Activated CD8-positive, alpha-beta memory T cell treated with anti-CD3 and anti-CD28 coated beads for 24 hours (primary cell): Measurements from ENCODE around the gene RIOK3.
"Not testable (repeated sequence)": the region's sequence is repeated elsewhere in the genome, so short reads cannot be mapped to it uniquely, and the experiment has no call there.

Experiments used
- DNase-seq: peaks from one replicate; pipeline ENCODE4 v3.0.0-alpha.2; 2020

The RIOK3 gene, protein sequence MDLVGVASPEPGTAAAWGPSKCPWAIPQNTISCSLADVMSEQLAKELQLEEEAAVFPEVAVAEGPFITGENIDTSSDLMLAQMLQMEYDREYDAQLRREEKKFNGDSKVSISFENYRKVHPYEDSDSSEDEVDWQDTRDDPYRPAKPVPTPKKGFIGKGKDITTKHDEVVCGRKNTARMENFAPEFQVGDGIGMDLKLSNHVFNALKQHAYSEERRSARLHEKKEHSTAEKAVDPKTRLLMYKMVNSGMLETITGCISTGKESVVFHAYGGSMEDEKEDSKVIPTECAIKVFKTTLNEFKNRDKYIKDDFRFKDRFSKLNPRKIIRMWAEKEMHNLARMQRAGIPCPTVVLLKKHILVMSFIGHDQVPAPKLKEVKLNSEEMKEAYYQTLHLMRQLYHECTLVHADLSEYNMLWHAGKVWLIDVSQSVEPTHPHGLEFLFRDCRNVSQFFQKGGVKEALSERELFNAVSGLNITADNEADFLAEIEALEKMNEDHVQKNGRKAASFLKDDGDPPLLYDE

DNA sequence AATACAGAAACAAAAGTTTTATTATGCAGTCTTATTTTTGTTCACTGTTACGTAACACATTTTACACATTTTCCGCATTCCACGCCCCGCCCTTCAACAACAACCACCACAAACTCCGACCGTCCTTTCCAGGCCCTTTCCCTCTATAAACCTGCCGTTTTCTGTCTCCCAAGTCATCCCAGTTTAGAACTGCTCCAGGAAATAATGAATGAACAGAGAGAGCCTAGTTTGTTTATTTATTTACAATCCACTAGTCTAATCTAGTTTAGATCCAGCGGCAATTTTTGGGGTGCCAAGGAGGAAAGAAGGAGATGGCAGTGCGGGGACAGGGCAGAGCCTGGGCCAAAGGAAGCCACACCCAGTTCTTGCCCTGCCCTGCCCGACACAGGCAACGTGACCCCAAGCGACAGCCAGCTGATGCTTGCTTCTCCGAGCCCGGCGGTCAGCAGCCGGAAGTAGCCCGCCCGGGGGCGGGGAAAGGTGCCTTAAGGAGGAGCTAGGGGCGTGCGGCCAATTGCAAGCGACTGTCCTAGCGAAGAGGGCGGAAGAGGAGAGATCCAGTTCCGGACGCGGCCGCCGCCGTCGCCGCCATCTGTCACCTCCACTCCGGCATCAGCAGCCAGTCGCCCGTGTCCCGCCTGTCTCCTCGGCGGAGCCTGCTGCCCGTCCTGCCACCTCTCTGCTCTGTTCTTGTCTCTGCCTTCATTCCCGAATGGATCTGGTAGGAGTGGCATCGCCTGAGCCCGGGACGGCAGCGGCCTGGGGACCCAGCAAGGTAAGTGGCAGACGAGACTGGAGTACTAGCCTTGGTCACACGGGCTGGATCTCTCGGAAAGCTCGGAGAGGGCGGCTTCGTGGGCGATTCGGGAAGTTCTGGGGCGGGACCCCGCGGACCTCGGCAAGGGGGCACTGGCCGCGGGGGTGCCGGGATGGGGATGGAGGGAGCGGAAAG is at the start of gene RIOK3:
TSS of gene RIOK3 (plus strand) at position 560 of the 952 bp plus-strand sequence. CDS start at position 713, 153 bp downstream.
- peak; percentile 96 for DNase-seq

DNA sequence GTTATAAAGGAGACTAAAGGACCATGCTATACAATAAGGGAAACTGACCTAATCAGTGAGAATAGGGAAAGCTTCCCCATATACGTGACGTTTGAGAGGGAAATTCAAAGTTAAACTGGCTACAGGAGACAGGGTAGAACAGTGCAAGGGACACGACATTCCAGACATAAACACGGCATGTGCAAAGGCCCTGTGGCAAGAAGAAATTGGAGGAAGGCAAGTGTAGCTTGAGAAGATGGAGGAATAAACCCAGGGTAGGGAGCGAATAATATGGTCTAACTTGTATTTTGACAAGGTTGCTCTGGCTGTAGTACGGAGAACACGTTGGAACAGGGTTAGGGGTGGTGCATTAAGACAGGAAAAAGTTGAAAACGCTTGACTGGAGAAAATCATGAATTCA is 49.8 kb upstream of the RIOK3 start:
- no peak for DNase-seq

DNA sequence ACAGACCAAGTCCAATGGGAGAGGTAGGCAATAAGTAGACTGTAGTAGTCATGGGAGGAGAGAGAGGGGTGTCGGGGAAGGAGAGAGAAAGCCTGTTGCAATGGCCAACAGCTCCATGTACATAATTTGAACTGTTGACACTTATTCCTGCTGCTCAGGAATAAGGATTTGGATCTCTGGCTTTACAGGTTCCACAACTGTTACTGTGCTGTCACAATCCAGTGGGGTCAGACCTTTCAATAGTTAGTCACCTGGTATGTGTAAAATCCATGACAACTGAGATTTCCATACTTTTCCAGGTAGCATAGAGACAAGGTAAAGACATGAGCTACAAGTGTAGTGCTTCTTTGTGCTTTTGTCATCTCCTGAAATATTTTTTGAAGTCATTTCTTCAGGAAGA is 47.5 kb upstream of the RIOK3 start:
- no peak for DNase-seq

DNA sequence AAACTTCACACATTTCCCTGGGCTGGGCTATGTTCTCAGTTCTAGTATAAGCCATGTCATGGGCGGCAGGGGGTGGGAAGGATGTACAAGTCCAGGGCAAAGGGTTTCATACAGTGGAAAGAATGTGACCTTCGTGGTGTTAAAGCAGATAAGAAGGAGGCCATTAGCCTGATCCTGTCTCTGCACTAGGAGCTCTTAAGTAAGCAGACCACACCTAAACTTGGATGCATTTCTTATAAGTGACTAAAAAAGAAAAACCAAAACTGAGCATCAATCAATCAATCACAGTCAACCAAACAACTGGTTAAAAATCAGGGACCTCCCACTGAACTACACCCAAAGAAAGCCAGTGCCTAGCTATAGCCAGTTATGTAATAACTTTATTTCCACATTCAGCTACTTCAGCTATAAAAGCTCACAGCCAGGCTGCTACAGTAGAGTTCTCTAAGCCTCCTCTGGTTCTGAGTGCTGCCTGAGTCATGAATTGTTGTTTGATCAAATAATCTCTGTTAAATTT is 46.8 kb upstream of the RIOK3 start:
- DNase-seq = no peak

DNA sequence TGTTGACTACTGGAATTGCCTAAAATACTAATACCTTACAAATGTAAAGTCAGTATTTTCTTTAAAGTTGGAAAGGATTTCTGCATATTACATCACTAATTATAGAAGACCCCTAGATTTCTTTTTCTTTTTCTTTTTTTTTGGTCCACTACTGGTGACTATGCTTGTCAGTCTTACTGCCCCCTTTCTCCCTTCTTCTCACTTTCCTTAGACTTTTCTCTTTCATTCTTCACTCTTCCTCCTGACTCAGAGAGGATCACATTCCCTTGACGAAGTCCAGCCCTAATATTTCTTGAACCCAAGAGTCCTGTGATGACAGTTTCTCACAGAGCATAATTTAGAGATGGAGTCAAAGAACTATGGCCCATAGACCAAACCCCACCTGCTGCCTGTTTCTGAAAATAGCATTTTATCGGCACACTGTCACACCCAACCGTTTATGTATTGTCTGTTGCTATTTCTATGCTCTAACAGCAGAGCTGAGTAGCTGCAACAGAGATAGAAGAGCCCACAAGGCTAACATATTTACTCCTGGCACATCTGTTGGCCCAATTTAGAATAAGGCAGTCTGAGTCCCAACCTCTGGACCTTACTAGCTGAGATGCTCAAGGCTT is 40.6 kb upstream of the RIOK3 start:
- DNase-seq = no peak

DNA sequence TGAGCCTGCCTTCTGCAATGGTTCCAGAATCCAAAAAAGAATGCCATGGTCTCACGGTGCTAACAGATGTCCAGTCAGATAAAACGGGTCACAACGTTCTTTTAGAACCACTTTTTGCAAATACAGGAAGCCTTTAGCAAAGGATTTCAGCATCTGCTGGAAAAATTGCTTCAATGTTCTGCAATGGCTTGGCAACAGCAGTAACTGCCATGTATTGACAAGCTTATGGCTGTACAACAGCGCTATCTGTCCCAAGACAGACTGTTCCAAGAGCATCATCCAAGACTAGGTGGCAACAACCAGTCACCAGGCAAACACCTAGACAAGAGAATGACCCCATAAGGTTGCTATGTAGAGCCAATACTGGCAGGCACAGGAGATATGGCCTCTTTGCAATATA is 37.6 kb upstream of the RIOK3 start:
- DNase-seq = no peak

DNA sequence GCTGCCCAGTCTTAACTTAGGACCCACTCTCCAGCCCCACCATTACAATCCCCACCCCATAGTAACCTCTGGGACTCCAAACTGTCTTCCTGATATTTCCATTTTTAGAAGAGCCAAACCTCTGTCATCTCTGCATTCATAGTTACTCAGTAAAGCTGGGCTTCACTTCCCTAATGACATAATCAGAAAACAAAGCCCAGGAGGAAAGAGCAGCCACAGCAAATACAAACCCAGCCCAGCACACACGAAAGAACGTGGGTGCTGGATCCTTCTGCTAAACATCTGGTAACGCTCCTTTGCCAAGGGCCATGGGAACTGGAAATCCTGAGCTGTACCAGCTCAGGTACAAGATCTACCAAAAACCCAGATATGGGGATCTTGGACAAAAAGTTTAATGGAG is 36.8 kb upstream of the RIOK3 start:
- no peak for DNase-seq

DNA sequence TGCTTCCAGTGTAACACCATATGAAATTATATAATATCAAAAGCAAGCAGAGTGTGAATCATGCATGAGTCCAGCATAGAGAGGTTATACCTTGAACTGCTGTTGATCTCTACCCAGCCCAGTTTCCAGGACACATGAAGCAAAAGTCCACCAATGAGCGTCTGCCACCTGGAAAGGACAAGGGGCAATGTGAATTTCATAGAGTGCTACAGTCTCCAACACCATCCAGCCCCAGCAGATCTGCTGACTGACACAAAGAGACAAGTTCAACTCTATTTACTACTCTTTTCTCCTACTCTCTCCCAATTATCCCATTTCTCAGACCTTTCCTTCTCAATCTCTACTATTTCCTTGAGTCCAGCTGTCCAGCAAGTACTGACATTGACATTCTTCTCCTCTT is 31.8 kb upstream of the RIOK3 start:
- no peak for DNase-seq

DNA sequence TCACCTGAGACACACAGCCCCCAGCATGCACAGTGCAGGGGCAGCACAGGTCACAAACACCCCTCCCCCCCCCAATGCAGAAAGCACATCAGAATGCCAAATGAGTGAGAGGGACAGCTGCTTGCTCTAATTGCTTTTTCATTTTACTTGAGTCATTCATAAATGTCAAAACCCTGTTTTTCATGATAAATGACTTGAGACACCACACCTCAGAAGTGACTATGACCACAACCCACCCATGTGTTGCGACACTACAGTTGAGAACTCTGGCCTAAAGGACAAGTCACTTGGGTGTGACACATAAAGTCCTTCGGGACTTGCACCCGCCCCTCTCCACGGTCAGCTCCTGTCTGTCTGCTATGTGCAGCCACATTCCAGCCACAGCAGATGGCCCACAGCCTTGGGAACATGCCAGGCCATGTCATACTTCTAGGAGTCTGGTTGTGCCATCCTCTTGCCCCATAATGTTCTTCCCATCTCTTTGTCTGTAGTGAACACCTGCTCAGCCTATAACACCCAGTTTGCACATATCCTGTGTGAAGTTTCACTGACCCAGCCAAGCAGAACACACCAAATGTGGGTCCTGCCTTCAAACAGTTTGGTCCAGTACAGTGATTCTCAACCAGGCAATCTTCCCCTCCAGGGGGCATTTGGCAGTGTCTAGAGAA is 30.2 kb upstream of the RIOK3 start:
- DNase-seq = no peak

DNA sequence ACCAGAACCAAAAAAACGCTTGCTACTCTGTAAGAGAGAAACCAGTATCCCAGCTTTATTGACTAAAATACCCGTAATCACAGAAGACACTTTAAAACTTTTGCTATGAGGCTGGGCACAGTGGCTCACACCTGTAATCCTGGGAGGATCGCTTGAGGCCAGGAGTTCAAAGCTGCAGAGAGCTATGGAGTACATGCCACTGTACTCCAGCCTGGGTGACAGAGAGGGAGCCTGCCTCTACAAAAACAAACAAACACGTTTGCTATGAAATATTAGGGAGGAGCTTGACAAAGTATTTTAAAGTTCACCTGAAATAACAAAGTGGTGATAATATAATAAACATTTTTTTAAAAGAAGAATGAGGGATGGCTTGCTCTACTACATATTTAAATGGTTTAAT is 28.5 kb upstream of the RIOK3 start:
- no peak for DNase-seq

DNA sequence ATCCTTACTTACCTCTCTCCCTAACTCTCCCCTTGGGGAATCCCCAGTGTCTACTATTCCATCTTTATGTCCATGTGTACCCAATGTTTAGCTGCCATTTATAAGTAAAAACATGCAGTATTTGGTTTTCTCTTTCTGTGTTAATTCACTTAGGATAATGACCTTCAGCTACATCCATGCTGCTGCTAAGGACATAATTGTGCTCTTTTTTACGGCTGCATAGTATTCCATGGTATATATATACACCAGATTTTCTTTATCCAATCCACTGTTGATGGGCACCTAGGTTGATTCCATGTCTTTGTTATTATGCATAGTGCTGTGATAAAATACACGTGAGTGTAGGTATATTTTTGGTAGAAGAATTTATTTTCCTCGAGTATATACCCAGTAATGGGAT is 24.3 kb upstream of the RIOK3 start:
- DNase-seq = no peak

DNA sequence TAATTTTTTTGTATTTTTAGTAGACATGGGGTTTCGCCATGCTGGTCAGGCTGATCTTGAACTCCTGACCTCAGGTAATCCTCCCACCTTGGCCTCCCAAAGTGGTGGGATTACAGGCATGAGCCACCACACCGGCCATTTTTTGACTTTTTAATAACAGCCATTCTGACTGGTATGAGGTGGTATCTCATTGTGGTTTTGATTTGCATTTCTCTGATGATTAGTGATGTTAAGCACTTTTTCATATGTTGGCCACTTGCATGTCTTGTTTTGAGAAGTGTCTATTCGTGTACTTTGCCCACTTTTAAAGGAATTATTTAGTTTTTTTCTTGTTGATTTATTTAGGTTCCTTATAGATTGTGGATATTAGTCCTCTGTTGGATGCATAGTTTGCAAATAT is 23.5 kb upstream of the RIOK3 start:
- DNase-seq = not testable (repeated sequence)

DNA sequence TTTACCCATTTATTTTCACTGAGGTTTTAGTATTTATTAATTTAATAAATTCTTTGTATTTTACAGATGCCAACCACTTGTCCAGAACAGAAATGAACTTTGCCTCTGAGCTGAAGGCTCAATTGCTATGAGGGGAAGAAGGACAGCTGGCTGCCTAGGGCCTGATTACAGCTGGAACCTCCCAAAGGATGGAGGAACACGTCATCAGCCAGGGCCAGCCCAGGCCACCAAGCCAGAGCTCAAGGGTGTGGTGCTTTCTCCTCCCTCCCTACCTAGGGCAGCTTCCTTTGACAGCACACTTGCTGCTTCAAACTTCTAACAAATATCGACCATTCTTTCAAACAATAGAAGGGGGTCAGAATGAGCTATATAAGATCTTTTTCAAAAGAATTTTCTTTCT is 19.7 kb upstream of the RIOK3 start:
- no peak for DNase-seq

DNA sequence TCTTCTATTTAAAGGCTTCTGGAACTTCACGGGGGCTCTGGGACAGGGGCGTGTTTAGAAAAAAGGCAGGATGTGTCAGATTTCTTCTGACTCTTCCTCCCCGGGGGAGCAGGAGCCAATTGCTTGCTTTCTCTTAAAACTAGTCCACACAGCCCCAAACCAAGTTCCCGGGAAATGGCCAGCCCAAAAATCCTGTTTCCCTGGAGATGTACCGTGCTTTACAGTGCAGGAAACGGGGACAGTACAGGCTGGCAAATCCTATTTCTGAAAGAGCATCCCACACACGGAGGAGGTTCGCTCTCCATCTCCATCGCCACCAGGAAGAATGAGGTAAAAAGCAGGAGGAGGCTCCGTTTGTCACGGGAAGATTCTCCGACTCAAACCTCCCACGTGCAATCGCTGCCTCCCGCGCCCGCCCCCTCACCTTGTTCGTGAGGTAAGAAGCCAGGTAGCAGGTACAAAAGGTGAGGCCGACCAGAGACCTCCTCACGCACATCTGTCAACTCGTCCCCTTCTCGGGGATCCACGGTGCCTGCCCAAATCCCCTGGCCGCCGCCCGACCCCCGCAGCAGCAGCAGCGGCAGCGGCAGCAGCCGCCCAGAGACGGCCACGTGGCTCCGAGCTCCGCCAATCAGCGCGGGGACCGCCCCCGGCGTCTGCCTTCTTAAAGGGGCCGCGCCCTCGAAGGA is 15.6 kb upstream of the RIOK3 start:
- peak; percentile 89 for DNase-seq

DNA sequence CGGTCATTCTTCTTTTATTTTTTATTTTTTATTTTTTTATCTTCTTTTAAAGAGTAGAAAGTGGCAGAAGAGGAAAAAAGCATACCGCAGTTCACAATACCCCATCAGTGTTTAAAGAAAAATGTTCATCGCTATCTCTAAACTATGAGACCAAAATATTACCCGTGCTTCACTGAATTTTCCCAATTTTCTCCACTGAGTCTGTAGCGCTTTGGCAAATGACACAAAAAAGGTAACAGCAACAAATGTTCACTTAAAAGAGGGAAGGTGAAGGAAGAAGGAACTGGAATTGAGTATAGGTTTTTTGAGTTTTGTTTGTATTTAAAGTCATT is 15.1 kb upstream of the RIOK3 start:
- no peak for DNase-seq

DNA sequence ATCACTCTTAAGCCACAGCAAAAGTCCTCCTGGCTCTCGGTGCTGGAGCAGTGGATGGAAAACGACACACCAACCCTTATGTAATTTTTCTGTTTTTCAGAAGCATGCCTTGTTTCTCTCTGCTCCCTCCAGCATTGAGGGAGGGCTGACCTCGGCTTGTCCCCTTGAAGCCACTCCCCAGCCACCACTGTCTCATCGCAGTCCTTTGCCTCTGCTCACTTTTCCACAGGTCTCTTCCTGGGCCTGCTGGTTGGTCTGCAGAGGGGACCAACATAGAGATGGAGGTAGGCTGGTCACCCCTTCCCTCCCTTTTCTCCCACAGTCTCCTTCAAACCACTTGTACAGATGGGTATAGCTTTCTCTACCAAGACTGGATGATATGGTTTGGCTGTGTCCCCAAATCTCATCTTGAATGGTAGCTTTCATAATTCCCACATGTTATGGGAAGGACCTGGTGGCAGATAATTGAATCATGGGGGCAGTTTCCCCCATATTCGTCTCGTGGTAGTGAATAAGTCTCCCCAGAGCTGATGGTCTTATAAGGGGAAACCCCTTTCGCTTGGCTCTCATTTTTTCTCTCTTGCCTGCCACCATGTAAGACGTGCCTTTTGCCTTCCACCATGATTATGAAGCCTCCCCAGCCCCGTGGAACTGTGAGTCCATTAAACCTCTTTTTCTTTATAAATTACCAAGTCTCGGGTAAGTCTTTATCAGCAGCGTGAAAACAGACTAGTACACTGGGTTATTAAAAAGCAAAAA is 14.3 kb upstream of the RIOK3 start:
- no peak for DNase-seq

DNA sequence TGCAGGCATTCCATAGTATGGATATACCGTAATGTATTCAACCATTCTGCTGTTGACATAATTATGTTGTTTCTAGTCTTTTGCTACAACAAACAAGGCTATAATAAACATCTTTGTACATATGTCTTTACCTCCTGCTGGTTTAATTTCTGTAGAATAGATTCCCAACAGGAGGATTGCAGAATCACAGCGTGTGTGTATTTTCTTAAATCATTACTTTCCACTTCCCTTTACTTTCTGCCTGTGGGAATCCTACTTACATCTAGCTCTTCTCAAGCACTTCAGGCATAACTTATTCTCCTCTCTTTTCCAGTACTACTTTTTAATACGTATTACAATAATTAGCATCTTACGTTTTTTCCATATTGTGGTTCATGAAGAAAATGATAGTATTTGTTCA is 13.0 kb upstream of the RIOK3 start:
- no peak for DNase-seq

DNA sequence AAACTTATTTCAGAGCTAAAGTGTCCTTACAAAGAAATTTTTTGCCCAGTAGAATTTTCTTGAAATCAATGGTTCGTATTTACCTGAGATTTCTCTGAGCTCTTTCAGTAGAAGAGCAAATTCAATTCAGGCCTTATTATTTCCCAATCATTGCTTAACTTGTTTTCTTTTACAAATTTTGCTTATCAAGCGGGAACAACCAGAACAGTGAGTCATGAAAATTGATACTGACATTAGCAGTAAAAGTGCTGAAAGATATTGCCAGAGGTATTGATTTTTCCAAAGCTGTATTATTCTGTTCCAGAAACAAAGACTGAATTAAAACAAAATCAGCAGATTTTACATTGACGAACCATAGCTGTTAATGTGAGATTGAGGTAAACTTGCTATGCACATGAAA is 10.1 kb upstream of the RIOK3 start:
- no peak for DNase-seq

DNA sequence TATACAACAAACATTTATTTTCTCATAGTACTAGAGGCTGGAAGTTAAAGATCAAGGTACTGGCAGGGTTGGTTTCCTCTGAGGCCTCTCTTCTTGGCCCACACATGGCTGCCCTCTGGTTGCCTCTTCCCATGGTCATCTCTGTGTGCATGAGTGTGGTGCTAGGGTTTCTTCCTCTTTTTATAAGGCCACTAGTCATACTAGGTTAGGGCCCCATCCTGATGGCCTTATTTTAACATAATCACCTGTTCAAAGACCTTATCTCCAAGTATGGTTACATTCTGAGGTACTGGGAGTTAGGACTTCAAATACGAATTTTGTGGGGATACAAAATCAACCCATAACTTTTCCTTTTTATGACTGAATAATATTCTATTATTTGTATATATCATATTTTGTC is 4.8 kb upstream of the RIOK3 start:
- no peak for DNase-seq

DNA sequence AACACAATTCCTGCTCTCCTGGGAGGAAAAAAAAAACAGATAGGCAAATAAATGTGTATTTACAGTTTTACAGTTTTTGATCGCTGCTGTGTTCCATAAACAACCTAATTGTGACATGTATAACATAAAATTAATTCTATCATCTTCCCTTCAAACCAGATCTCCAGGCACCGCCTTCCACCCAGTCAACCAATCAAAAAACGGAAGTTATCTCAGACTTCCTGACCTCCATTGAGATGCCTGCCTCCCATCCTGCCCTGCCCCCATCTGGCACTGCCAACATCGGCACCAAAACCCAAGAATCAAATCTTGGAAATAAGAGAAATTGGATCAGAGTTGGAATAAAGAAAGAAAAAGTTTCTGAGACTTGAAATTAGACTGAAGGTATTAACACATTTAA is 3.1 kb upstream of the RIOK3 start:
- no peak for DNase-seq

DNA sequence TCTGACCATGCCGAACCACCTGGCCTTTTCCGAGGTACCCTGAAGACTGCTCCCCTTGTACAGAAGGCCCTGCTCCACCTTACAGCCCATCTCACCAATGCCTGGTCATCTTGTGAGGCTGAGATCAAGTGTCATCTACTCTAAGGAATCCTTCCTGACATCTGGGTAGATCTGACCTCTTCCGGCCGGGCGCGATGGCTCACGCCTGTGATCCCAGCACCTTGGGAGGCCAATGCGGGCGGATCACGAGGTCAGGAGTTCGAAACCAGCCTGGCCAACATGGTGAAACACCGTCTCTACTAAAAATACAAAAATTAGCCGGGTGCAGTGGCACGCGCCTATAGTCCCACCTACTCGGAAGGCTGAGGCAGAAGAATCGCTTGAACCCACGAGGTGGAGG is 2.1 kb upstream of the RIOK3 start:
- no peak for DNase-seq
